ENCODE results near the gene CHD6.
A peak's percentile ranks its signal among the peaks of the same experiment; 100 is the strongest.

Gene CHD6

GRCh38 chr20:41392295-41392694, 225.9 kb downstream of the CHD6 start:
- H3K4me3 ChIP-seq = no peak overlapping the region
- H3K27ac ChIP-seq = peak overlapping the region in 3 of 21 experiments; percentile 15 to 45 (median 16)

- Histone ChIP-seq H3K4me3 (no peak overlapping the region), H3K27ac (peak overlapping the region in 3 of 21 experiments; percentile 6 to 39 (median 15))
Observed at GRCh38 chr20:41391587-41392001, 226.6 kb downstream of the CHD6 start.

GRCh38 chr20:41390889-41391288, 227.3 kb downstream of the CHD6 start:
- no peak overlapping the region for H3K4me3 ChIP-seq
- no peak overlapping the region for H3K27ac ChIP-seq

GRCh38 chr20:41387444-41387851, 230.7 kb downstream of the CHD6 start:
- peak overlapping the region in 1 of 21 experiments; percentile 26 for H3K27ac ChIP-seq

GRCh38 chr20:41386502-41387427, 231.4 kb downstream of the CHD6 start:
- no peak overlapping the region for H3K4me3 ChIP-seq
- H3K27ac ChIP-seq = peak overlapping the region in 1 of 21 experiments; percentile 26

More at GRCh38 chr20:41387444-41387851, 230.7 kb downstream of the CHD6 start:
- H3K4me3 ChIP-seq = no peak overlapping the region

- H3K27ac ChIP-seq = no peak overlapping the region
Observed at GRCh38 chr20:41382791-41383305, 235.3 kb downstream of the CHD6 start.

GRCh38 chr20:41380551-41381193, 237.5 kb downstream of the CHD6 start:
- H3K27ac ChIP-seq = no peak overlapping the region
- H3K4me3 ChIP-seq = no peak overlapping the region

More at GRCh38 chr20:41382791-41383305, 235.3 kb downstream of the CHD6 start:
- H3K4me3 ChIP-seq = no peak overlapping the region

- H3K4me3 ChIP-seq = no peak overlapping the region
- H3K27ac ChIP-seq = no peak overlapping the region
Observed at GRCh38 chr20:41379551-41379950, 238.6 kb downstream of the CHD6 start.

- no peak overlapping the region for H3K4me3 ChIP-seq
Observed at GRCh38 chr20:41377275-41377674, 240.9 kb downstream of the CHD6 start.

GRCh38 chr20:41376349-41376748, 241.8 kb downstream of the CHD6 start:
- Histone ChIP-seq H3K4me3 (no peak overlapping the region), H3K27ac (no peak overlapping the region)

More at GRCh38 chr20:41377275-41377674, 240.9 kb downstream of the CHD6 start:
- H3K27ac ChIP-seq = no peak overlapping the region

- Histone ChIP-seq H3K27ac (no peak overlapping the region), H3K4me3 (no peak overlapping the region)
Observed at GRCh38 chr20:41375846-41376245, 242.3 kb downstream of the CHD6 start.

- no peak overlapping the region for H3K4me3 ChIP-seq
- H3K27ac ChIP-seq = no peak overlapping the region
Observed at GRCh38 chr20:41373931-41374920, 244.0 kb downstream of the CHD6 start.

GRCh38 chr20:41373251-41373783, 244.9 kb downstream of the CHD6 start:
- Histone ChIP-seq H3K27ac (no peak overlapping the region), H3K4me3 (no peak overlapping the region)

- Histone ChIP-seq H3K27ac (no peak overlapping the region), H3K4me3 (no peak overlapping the region)
Observed at GRCh38 chr20:41371371-41371770, 246.8 kb downstream of the CHD6 start.

- H3K4me3 ChIP-seq = no peak overlapping the region
- no peak overlapping the region for H3K27ac ChIP-seq
Observed at GRCh38 chr20:41370176-41370575, 248.0 kb downstream of the CHD6 start.

- H3K27ac ChIP-seq = no peak overlapping the region
- no peak overlapping the region for H3K4me3 ChIP-seq
Observed at GRCh38 chr20:41369673-41370072, 248.5 kb downstream of the CHD6 start.

GRCh38 chr20:41367956-41368355, 250.2 kb downstream of the CHD6 start:
- H3K27ac ChIP-seq = no peak overlapping the region
- no peak overlapping the region for H3K4me3 ChIP-seq

- no peak overlapping the region for H3K4me3 ChIP-seq
- H3K27ac ChIP-seq = no peak overlapping the region
Observed at GRCh38 chr20:41367393-41367695, 250.8 kb downstream of the CHD6 start.

Measured in skin epidermis (tissue), 12 donors.